HG03439 (cell line): ENCODE results near the gene DMTF1.
"Not testable (repeated sequence)": the region's sequence is repeated elsewhere in the genome, so short reads cannot be mapped to it uniquely, and the experiment has no call there.

ENCODE experiments used
- ATAC-seq: cut with Tn5 transposase; IDR thresholded peaks from one replicate; pipeline ENCODE4 v1.9.1; 2021; ENCODE audit warnings: mild to moderate bottlenecking, moderate library complexity; ENCODE audit not compliant: unreplicated experiment

DMTF1 gene

DNA sequence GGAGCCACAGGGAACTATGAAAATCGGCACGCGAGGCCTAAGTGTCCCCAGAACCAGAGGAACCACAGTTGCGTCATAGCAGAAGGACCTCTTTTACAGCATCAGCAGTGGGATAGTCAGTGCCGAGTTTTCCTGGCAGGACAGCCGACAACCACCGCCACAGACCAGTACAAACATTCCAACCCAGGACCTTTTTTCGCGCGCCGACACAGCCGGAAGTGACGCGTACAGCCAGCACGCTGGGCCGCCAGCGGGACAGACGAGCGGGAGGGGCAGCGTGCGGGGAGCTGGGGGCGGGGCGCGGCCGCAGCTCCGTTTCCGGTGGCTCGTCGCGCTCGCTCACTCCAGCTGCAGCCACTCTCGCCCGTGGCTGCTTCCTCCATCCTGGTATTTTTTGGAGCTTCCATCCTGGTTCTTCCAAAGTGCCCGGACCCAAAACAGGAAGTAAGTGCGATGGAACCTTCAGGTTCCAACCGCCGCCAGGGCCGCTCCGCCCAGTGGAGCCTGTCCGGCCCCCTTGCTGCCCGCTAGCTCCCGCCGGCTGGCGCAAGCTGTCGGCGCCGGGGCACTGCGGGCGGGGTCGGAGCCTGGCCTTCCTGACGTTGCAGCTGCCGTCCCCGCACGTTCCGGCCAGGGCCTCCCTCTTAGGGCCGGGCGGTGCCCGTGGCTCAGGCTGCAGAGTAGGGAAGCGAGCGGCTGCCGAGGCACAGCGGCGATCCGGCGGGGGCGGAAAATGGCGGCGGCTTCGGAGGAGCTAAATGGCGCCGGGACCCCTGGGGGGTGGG, at the start of gene DMTF1:
Gene DMTF1, plus strand, starts transcription at position 342 of the 785 bp plus-strand sequence. CDS start 12,489 bp downstream, outside the sequence.
- peak; percentile 82 for ATAC-seq

DNA sequence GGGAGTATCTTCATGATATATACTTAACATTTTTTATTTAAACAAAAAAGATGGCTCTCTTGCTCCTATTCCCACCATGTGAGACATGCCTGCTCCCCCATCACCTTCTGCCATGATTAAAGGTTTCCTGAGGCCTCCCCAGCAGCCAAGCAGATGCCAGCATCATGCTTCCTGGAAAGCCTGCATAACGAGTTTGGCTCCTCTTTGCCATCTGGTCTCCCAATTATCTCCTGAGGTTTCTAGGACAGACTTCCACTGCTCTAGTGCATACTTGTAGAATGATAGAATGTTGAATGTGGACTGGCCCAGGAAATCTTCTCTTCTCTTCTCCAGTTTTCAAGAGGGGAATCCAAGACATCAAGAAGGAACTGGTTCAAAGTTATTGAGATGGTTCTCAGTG, 46.9 kb upstream of the DMTF1 start:
- no peak for ATAC-seq

DNA sequence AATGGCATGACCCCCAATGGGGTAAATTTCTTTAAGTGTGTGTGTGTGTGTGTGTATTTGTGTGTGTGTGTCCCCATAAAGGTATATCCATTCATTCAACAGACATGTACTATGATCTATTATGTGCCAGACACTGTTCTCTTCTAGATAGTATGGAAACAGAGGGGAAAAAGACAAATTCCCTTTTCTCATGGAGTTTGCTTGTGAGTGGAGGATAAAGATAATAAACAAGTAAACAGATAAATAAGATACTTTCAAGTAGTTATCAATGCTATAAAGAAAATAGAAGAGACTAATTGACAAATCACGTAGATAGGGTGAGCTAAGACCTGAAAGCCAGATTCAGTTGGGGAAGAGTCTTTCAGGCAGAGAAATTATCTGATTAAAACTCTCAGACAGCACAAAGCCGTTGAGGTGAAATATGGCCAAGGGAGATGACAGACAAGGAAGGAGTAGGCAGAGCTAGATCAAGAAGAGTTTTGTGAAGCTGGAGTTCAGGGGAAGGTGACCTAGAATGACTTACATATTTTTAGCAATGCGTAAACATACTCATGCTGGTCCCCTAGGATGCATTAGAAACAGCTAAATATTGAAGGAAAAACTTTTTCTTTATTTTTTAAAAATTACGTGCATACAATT, 45.2 kb upstream of the DMTF1 start:
- ATAC-seq, result no peak

- no peak for ATAC-seq
Observed at GRCh38 chr7:87107949-87108776, 44.1 kb upstream of the DMTF1 start.

DNA sequence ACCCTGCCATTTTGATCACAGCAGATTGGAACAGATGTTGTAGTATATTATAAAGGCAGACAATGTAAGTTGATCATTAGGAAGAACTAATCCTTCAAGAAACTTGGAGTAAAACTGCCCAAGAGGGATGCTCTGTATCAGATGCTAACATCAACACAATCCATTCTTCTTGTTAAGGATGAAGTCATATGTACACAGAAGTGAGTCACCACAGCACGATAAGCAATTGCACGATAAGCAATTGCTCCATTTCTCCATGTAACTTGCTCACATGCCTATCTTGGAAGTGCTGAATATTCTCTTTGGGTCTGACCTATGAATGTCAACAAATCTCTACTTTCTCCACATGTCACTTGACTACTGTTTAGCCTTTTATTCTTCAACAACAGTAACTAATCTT, 41.5 kb upstream of the DMTF1 start:
- no peak for ATAC-seq

DNA sequence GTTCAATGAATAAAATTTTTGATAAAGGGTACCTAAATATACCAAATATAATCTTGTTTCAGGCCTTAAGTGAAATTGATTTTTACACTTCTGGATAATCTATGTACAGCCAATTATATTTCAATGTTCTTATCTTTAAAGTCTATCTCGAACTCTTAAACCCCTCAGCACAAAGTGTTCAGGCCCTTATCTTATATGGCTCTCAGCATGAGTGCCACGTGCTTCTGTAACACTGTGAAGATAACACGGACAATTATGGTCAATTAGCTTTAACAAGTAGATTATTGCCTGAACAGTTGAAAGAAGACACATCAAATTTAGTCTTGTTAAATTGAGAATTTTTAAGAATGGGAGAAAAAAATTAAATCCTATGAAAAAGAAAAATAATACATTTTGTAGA, 40.4 kb upstream of the DMTF1 start:
- ATAC-seq, result no peak

- no peak for ATAC-seq
Observed at GRCh38 chr7:87113077-87113476, 39.2 kb upstream of the DMTF1 start.

GRCh38 chr7:87113904-87114303, 38.3 kb upstream of the DMTF1 start:
- ATAC-seq, result not testable (repeated sequence)

DNA sequence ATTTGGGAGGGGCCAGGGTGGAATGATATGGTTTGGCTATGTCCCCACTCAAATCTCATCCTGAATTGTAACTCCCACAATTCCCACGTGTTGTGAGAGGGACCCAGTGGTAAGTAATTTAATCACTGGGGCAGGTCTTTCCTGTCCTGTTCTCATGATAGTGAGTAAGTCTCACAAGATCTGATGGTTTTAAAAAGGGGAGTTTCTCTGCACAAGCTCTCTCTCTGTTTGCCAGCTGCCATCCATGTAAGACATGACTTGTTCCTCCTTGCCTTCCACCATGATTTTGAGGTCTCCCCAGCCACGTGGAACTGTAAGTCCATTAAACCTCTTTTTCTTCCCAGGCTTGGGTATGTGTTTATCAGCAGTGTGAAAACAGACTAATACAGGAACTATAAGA, 36.5 kb upstream of the DMTF1 start:
- not testable (repeated sequence) for ATAC-seq

DNA sequence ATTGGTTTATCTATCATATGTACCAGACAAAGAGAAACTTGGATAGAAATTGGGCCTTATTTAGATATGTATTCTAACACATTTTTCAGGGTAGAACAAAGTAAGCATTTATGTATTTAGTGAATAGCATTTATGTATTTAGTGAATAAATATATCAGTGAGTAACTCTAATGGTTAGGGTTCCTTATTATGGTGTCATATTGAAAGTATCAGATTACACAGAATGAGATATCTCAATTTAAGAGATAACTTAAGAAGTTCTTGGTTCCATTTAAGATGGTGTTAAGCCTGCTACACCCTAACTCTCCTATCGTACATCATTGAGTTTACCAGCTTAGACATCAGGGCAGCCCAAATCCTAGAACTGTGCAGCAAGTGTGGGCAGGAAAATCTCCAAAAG, 35.9 kb upstream of the DMTF1 start:
- no peak for ATAC-seq

DNA sequence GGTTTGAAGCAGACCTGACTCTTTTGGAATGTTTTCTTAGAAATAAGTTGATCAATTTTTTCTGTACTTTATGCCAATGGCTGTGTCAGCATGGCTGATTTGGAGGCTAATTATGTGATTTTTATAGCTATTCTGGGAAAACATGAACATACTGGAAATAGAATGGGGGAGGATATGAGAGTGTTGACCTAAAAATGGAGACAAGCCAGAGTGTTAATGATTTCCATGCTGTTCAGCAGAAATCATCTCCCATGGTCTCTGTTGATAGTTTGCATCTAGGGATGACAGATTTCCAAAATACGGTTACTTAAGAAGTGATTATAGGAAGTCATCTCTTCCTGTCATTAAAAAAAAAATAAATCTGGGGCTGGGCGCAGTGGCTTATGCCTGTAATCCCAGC, 32.7 kb upstream of the DMTF1 start:
- ATAC-seq, result no peak

GRCh38 chr7:87123105-87123504, 29.1 kb upstream of the DMTF1 start:
- ATAC-seq, result no peak

- peak; percentile 50 for ATAC-seq
Observed at GRCh38 chr7:87127019-87127418, 25.2 kb upstream of the DMTF1 start.

DNA sequence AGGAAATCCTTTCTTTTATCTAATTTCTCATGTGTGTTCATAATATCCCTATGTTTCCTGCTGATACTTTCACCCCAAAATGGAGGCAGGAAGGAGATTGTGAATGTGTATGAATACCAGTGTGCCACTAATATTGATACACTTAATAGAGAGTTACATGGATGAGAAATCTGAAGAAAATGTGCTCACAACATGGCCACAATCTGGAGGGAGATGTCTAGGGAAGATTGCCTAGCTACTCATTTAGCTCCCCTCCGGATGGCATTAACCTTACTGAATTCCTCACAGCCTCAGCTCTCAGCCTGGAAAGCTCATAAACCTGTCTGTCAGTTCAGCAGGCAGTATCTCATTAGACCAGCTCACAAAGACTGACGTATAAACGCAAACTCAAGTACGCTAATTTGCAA, 23.4 kb upstream of the DMTF1 start:
- ATAC-seq, result no peak

DNA sequence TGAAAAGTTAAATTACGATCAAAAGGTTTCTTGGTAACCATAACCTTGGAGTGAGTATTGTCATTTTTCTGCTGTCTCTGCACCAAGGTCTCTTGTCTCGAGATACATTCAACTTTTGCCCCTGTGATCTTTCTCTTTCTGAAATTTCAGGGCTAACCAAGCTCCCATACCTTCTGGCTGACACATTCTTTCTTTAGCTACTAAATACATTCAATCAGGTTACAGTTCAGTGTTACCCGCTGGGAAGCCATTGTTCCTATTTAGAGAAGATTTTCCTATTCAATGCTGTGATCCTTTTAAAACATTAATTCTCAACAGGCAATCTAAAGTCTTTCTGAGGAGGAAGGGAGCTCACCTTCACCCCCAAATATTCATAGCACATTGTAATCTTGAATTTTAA, 22.9 kb upstream of the DMTF1 start:
- ATAC-seq, result no peak

- peak; percentile 95 for ATAC-seq
Observed at GRCh38 chr7:87129848-87130247, 22.4 kb upstream of the DMTF1 start.

DNA sequence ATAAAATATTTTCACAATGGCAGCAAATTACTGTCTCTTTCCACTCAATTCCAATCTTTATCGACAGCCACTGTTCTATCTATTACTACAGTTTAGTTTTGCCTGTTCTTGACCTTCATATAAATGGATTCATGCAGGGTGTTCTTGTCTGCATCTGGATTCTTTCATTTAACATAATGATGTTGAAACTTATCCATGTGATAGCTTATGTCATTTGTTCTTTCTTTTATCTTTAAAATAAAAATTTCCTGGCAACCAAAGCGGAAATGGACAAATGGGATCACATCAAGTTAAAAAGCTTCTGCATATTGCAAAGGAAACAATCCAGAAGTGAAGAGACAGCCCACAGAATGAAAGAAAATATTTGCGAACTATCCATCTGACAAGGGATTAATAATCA, 20.5 kb upstream of the DMTF1 start:
- ATAC-seq, result no peak

GRCh38 chr7:87137271-87137670, 15.0 kb upstream of the DMTF1 start:
- no peak for ATAC-seq

DNA sequence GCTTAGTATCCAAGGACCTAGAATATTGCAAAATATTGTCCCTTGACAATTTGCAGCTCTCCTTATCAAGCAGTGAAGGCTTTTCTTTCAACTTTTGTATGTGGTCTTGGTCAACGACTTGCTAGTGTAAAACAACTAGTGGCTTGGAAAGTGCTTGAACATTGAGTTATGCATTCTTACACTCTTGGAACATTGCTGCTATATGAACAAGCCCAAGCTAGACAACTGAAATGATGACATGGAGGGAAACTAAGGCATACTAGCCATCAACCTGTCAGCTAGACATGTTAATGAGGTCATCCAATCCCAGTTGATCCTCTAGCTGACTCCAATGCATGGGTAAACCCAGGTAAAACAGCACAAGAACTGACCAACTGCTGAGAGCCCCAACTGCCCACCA, 12.7 kb upstream of the DMTF1 start:
- no peak for ATAC-seq

DNA sequence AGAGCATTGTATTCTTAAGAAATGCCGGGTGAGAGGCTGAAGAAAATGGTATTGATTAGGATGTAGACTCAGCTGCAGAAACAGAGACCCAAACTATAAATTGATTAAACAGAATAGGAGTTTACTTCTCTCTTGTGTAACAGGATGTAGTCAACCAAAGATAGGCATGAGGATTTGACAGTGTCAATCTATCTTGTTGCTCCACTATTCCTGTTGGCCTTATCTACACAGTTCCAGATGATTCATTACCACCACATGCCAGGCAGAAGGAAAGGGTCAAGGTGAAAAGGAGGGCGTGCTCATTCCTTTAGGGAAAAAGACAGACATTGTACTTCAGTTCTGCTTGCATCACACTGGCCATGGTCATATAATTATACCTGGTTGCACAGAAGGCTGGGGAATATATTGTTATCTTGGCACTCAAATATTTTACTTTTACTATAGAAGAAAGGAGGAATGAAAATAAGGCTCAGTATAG, 11.9 kb upstream of the DMTF1 start:
- no peak for ATAC-seq

DNA sequence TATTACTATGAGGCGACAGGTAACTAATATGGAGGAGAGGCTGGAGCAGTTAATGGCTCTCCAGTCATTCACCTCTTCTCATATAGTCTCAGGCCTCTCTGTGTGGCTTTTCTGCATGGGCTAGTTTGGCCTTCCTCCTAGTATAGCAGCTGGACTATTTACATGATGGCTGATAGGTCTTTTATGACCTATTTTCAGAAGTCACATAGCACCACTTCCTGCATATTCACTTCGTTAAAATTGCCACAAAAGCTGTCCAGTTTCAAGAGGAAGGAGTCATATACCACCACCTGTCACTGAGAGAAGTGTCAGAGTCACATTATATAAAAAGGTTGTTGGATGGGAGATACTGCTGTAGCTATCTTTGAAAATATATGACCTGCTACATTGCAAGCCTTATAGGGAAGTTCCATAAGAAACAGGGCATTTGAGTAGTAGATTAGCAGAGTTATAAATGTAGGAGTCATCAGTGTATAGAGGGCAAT, 8.0 kb upstream of the DMTF1 start:
- peak; percentile 86 for ATAC-seq
